HS-5 (cell line): ENCODE results near the gene USP44.
"Not testable (repeated sequence)": the region's sequence is repeated elsewhere in the genome, so short reads cannot be mapped to it uniquely, and the experiment has no call there.

Experiments
- DNase-seq: peaks from one replicate; pipeline ENCODE4 v3.0.0-alpha.2; 2012; ENCODE audit warnings: low read depth

USP44 gene

GRCh38 chr12:95551305-95551704, at the start of gene USP44:
USP44 (minus strand) TSS chr12:95551476; CDS start chr12:95534256, 17,220 bp downstream.
- no peak for DNase-seq

- DNase-seq = no peak
Observed at GRCh38 chr12:95600567-95600966, 49.3 kb upstream of the USP44 start.

GRCh38 chr12:95599880-95600279, 48.6 kb upstream of the USP44 start:
- DNase-seq = no peak

- DNase-seq = no peak
Observed at GRCh38 chr12:95594136-95594535, 42.9 kb upstream of the USP44 start.

GRCh38 chr12:95593266-95593871, 42.1 kb upstream of the USP44 start:
- DNase-seq = no peak

GRCh38 chr12:95591731-95592130, 40.5 kb upstream of the USP44 start:
- no peak for DNase-seq

GRCh38 chr12:95590775-95591174, 39.5 kb upstream of the USP44 start:
- no peak for DNase-seq

- no peak for DNase-seq
Observed at GRCh38 chr12:95583933-95584332, 32.7 kb upstream of the USP44 start.

- DNase-seq = no peak
Observed at GRCh38 chr12:95582230-95583058, 31.2 kb upstream of the USP44 start.

GRCh38 chr12:95577820-95578219, 26.5 kb upstream of the USP44 start:
- no peak for DNase-seq

- peak; percentile 23 for DNase-seq
Observed at GRCh38 chr12:95574799-95575452, 23.6 kb upstream of the USP44 start.

- DNase-seq = no peak
Observed at GRCh38 chr12:95573951-95574576, 22.8 kb upstream of the USP44 start.

GRCh38 chr12:95571369-95571768, 20.1 kb upstream of the USP44 start:
- no peak for DNase-seq

- not testable (repeated sequence) for DNase-seq
Observed at GRCh38 chr12:95568045-95568444, 16.8 kb upstream of the USP44 start.

- no peak for DNase-seq
Observed at GRCh38 chr12:95557625-95558024, 6.3 kb upstream of the USP44 start.

- DNase-seq = no peak
Observed at GRCh38 chr12:95554532-95555071, 3.3 kb upstream of the USP44 start.

- no peak for DNase-seq
Observed at GRCh38 chr12:95553197-95553943, 2.1 kb upstream of the USP44 start.

- DNase-seq = no peak
Observed at GRCh38 chr12:95551913-95552516, 739 bp upstream of the USP44 start.

GRCh38 chr12:95549392-95550084, 1.7 kb downstream of the USP44 start:
- no peak for DNase-seq
